DOHH2 (cell line): ENCODE results near the gene SLC22A1.

Experiments used
- H3F3A ChIP-seq: fragments of 200-600 bp; sonication (generic), shearing (Covaris generic); 2 replicates; pipeline ENCODE4 v1.6.0; 2016; ENCODE audit warnings: antibody characterized with exemption, mild to moderate bottlenecking; ENCODE audit not compliant: control insufficient read depth, insufficient read depth
- H3K27ac ChIP-seq: fragments of 200-600 bp; sonication (generic); 2 replicates; pipeline ENCODE4 v1.5.1; 2014; ENCODE audit warnings: low read depth, mild to moderate bottlenecking, low read length, moderate library complexity
- H3K27me3 ChIP-seq: fragments of 200-600 bp; sonication (generic); 2 replicates; pipeline ENCODE4 v1.6.1; 2014; ENCODE audit warnings: mild to moderate bottlenecking, low read length, mixed read lengths; ENCODE audit not compliant: control insufficient read depth
- H3K36me3 ChIP-seq: fragments of 200-600 bp; sonication (generic); 2 replicates; pipeline ENCODE4 v1.6.1; 2014; ENCODE audit warnings: mild to moderate bottlenecking, low read length, moderate library complexity, mixed read lengths; ENCODE audit not compliant: control insufficient read depth
- H3K4me1 ChIP-seq: fragments of 200-600 bp; sonication (generic); 2 replicates; pipeline ENCODE4 v1.6.1; 2014; ENCODE audit warnings: mild to moderate bottlenecking, low read length, mixed read lengths; ENCODE audit not compliant: control insufficient read depth
- H3K4me2 ChIP-seq: fragments of 200-600 bp; sonication (generic); 2 replicates; pipeline ENCODE4 v1.6.0; 2014; ENCODE audit warnings: mild to moderate bottlenecking, low read length, moderate library complexity
- H3K4me3 ChIP-seq: fragments of 200-600 bp; sonication (generic); 2 replicates; pipeline ENCODE4 v1.5.1; 2014; ENCODE audit warnings: mild to moderate bottlenecking, low read length, mixed read lengths
- H3K79me2 ChIP-seq: fragments of 200-600 bp; sonication (generic); 2 replicates; pipeline ENCODE4 v1.6.1; 2014; ENCODE audit warnings: mild to moderate bottlenecking, low read length, mixed read lengths; ENCODE audit not compliant: control insufficient read depth
- H3K9me2 ChIP-seq: fragments of 200-600 bp; sonication (generic); replicated peaks from 2 replicates; pipeline ENCODE4 v1.6.1; 2014; ENCODE audit warnings: mild to moderate bottlenecking, low read length, mixed read lengths; ENCODE audit not compliant: control insufficient read depth
- H3K9me3 ChIP-seq: fragments of 200-600 bp; sonication (generic); 2 replicates; pipeline ENCODE4 v1.6.1; 2014; ENCODE audit warnings: antibody characterized with exemption, low read length, mixed read lengths; ENCODE audit not compliant: control insufficient read depth, insufficient read depth
- H4K20me1 ChIP-seq: fragments of 200-600 bp; sonication (generic); 2 replicates; pipeline ENCODE4 v1.6.0; 2014; ENCODE audit warnings: low read depth, mild to moderate bottlenecking, antibody characterized with exemption, low read length, moderate library complexity; ENCODE audit not compliant: control insufficient read depth, insufficient read depth
- CTCF ChIP-seq: fragments of 200-600 bp; sonication (generic); IDR thresholded peaks from one replicate; pipeline ENCODE4 v1.5.1; 2014; ENCODE audit warnings: antibody characterized with exemption, mild to moderate bottlenecking, low read depth, low read length; ENCODE audit not compliant: poor library complexity, severe bottlenecking
- EZH2phosphoT487 ChIP-seq: fragments of 200-600 bp; sonication (generic); IDR thresholded peaks from 2 replicates; pipeline ENCODE4 v1.6.1; 2017; ENCODE audit warnings: borderline replicate concordance, mild to moderate bottlenecking, antibody characterized with exemption, low read length, moderate library complexity, mixed read lengths

Gene SLC22A1

GRCh38 chr6:160174681-160175080 lies 53.1 kb downstream of the SLC22A1 start:
- Histone ChIP-seq H3K79me2 (no peaks in the 10 kb centered on the region), H3K27me3 (peaks cover 4% of the 10 kb centered on the region), H3K9me2 (no peaks in the 10 kb centered on the region), H3K36me3 (no peaks in the 10 kb centered on the region), H3K4me3 (no peak overlapping the region), H4K20me1 (no peaks in the 10 kb centered on the region), H3F3A (no peaks in the 10 kb centered on the region), H3K4me1 (no peaks in the 10 kb centered on the region), H3K9me3 (no peaks in the 10 kb centered on the region), H3K4me2 (no peak overlapping the region), H3K27ac (no peak overlapping the region)
- TF ChIP-seq CTCF (no peak), EZH2phosphoT487 (no peak)

GRCh38 chr6:160177220-160177619 lies 55.6 kb downstream of the SLC22A1 start:
- Histone ChIP-seq H3K9me3 (no peaks in the 10 kb centered on the region), H3K9me2 (no peaks in the 10 kb centered on the region), H3K79me2 (no peaks in the 10 kb centered on the region), H3K4me2 (no peak overlapping the region), H3K27me3 (no peaks in the 10 kb centered on the region; the same call in 1 of the 2 replicates), H4K20me1 (no peaks in the 10 kb centered on the region), H3K4me3 (no peak overlapping the region), H3K4me1 (no peaks in the 10 kb centered on the region), H3K36me3 (no peaks in the 10 kb centered on the region), H3K27ac (no peak overlapping the region), H3F3A (no peaks in the 10 kb centered on the region)
- TF ChIP-seq CTCF (no peak), EZH2phosphoT487 (no peak)

GRCh38 chr6:160178271-160178670 lies 56.7 kb downstream of the SLC22A1 start:
- Histone ChIP-seq H4K20me1 (no peaks in the 10 kb centered on the region), H3F3A (no peaks in the 10 kb centered on the region), H3K4me2 (no peak overlapping the region), H3K79me2 (no peaks in the 10 kb centered on the region), H3K36me3 (no peaks in the 10 kb centered on the region), H3K4me1 (no peaks in the 10 kb centered on the region), H3K27ac (no peak overlapping the region), H3K27me3 (no peaks in the 10 kb centered on the region), H3K9me2 (no peaks in the 10 kb centered on the region), H3K9me3 (no peaks in the 10 kb centered on the region), H3K4me3 (no peak overlapping the region)
- TF ChIP-seq CTCF: no peak
- no peak for TF ChIP-seq EZH2phosphoT487

GRCh38 chr6:160180706-160181105 lies 59.1 kb downstream of the SLC22A1 start:
- Histone ChIP-seq H3K9me3 (no peaks in the 10 kb centered on the region), H3K4me3 (no peak overlapping the region), H3K27ac (no peak overlapping the region), H3K4me1 (no peaks in the 10 kb centered on the region), H3K36me3 (no peaks in the 10 kb centered on the region), H3K27me3 (no peaks in the 10 kb centered on the region), H3K4me2 (no peak overlapping the region), H3K79me2 (no peaks in the 10 kb centered on the region), H4K20me1 (no peaks in the 10 kb centered on the region), H3F3A (no peaks in the 10 kb centered on the region), H3K9me2 (no peaks in the 10 kb centered on the region)
- TF ChIP-seq CTCF (no peak), EZH2phosphoT487 (no peak)
